HCT116 (cell line): ENCODE measurements around the gene UBE3D.
A peak's percentile ranks its signal among the peaks of the same experiment; 100 is the strongest.

Experiments
- CEBPB ChIP-seq: IDR thresholded peaks from 2 replicates; pipeline ENCODE4 v1.6.1; 2012; ENCODE audit warnings: low read depth
- EZH2 ChIP-seq: fragments of 200-600 bp; sonication (generic); IDR thresholded peaks from 2 replicates; pipeline ENCODE4 v1.6.1; 2017; ENCODE audit warnings: antibody characterized with exemption, mixed run types
- EZH2phosphoT487 ChIP-seq: fragments of 200-600 bp; IDR thresholded peaks from 2 replicates; pipeline ENCODE4 v1.6.1; 2018; ENCODE audit warnings: antibody characterized with exemption, borderline replicate concordance
- JUND ChIP-seq: IDR thresholded peaks from 2 replicates; pipeline ENCODE4 v1.6.1; 2012
- POLR2A ChIP-seq: IDR thresholded peaks from 2 replicates; pipeline ENCODE4 v1.7.0; 2011; ENCODE audit warnings: borderline replicate concordance; ENCODE audit not compliant: insufficient read depth, insufficient read length; ENCODE audit errors: extremely low read depth
- POLR2AphosphoS5 ChIP-seq: IDR thresholded peaks from 2 replicates; pipeline ENCODE4 v1.6.1; 2011; ENCODE audit warnings: mild to moderate bottlenecking, low read depth, low read length, moderate library complexity
- RAD21 ChIP-seq: IDR thresholded peaks from 2 replicates; pipeline ENCODE4 v1.6.1; 2012; ENCODE audit warnings: low read depth, mild to moderate bottlenecking
- REST ChIP-seq: IDR thresholded peaks from 2 replicates; pipeline ENCODE4 v1.6.1; 2012; ENCODE audit warnings: low read depth
- SP1 ChIP-seq: IDR thresholded peaks from 2 replicates; pipeline ENCODE4 v1.6.1; 2012; ENCODE audit warnings: low read depth
- YY1 ChIP-seq: IDR thresholded peaks from 2 replicates; pipeline ENCODE4 v1.6.1; 2011; ENCODE audit warnings: low read length, low read depth, moderate library complexity, mild to moderate bottlenecking; ENCODE audit not compliant: insufficient replicate concordance; ENCODE audit errors: extremely low read depth
- ZFX ChIP-seq: fragments of 450-650 bp; IDR thresholded peaks from 2 replicates; pipeline ENCODE4 v1.6.1; 2017
- TF ChIP-seq, protein P1 (sequence below), 3 experiments: fragments of 200-600 bp in 1 of 3; sonication (generic) in 1 of 3; IDR thresholded peaks in 2 of 3; conservative IDR thresholded peaks in 1 of 3; 2 replicates each; pipeline ENCODE4 v1.5.1; 2012 to 2017; ENCODE audit warnings: low read depth in 2 of 3, low read length in 2 of 3, antibody characterized with exemption in 1 of 3, borderline replicate concordance in 1 of 3, control low read depth in 1 of 3, mild to moderate bottlenecking in 1 of 3, mixed read lengths in 1 of 3, mixed run types in 1 of 3, moderate library complexity in 1 of 3; ENCODE audit not compliant: insufficient read depth in 1 of 3
- TF ChIP-seq, protein P2 (sequence below): IDR thresholded peaks from 2 replicates; pipeline ENCODE4 v1.6.1; 2012

DNA sequence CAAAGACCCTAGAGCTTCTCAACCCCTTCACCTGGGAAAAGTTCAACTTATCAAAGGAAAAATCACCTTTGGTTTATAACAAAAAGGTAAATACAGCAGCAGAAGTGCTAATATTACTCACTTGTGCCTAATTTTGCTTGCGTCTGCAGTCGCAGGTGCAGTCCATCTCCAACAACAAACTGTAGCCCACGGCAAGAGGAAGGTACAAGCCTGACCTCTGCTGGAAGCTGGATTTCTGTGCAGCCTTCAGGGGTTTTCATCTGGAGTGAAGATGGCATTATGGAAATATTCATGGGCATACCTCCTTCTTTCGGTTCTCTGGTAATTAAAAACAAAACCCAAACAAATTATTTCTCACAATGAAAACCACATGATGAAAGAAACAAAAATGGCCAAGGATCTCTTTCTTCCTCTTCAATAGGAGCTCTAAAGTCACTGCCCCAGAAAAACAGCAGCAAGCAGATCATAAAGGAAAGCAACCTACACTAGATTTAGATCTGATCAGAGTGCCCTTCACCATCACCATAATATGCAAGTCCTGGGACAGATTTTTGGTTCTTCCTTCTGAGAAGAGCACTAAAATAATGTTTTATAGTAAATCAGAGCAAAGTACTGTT lies 7.8 kb downstream of the UBE3D start:
- TF ChIP-seq YY1 (no peak), ZFX (no peak), POLR2AphosphoS5 (no peak), POLR2A (no peak), EZH2phosphoT487 (no peak), EZH2 (no peak), RAD21 (peak; percentile 80), REST (no peak), JUND (no peak), CEBPB (no peak), SP1 (no peak)
- TF ChIP-seq, protein P1, sequence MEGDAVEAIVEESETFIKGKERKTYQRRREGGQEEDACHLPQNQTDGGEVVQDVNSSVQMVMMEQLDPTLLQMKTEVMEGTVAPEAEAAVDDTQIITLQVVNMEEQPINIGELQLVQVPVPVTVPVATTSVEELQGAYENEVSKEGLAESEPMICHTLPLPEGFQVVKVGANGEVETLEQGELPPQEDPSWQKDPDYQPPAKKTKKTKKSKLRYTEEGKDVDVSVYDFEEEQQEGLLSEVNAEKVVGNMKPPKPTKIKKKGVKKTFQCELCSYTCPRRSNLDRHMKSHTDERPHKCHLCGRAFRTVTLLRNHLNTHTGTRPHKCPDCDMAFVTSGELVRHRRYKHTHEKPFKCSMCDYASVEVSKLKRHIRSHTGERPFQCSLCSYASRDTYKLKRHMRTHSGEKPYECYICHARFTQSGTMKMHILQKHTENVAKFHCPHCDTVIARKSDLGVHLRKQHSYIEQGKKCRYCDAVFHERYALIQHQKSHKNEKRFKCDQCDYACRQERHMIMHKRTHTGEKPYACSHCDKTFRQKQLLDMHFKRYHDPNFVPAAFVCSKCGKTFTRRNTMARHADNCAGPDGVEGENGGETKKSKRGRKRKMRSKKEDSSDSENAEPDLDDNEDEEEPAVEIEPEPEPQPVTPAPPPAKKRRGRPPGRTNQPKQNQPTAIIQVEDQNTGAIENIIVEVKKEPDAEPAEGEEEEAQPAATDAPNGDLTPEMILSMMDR (IDR thresholded peaks at IDR 0.05 in 2 of 3, conservative IDR thresholded peaks at IDR 0.05 in 1 of 3; ENCODE audit: borderline replicate concordance in 1 of 3, insufficient read depth in 1 of 3, low read depth in 2 of 3, low read length in 2 of 3): peak; percentile 53 to 82 (median 78); a peak in 5 of 6 replicates
- TF ChIP-seq, protein P2, sequence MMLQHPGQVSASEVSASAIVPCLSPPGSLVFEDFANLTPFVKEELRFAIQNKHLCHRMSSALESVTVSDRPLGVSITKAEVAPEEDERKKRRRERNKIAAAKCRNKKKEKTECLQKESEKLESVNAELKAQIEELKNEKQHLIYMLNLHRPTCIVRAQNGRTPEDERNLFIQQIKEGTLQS: no peak
